Esophagus squamous epithelium (tissue), 4 donors: ENCODE measurements around the gene PSMD5.

Experiments
- POLR2A ChIP-seq, 4 donors: fragments of 450-650 bp; IDR thresholded peaks; one replicate each; pipeline ENCODE4 v1.6.1; 2017; ENCODE audit warnings: antibody characterized with exemption in 4 of 4, mild to moderate bottlenecking in 4 of 4, moderate library complexity in 3 of 4
- TF ChIP-seq, protein P1 (sequence below), 6 experiments: fragments of 450-650 bp in 4 of 6; fragments of 200-600 bp in 2 of 6; sonication (generic) in 2 of 6; IDR thresholded peaks; one replicate each; pipeline ENCODE4 v1.5.1; 2016 to 2019; ENCODE audit warnings: antibody characterized with exemption in 6 of 6, mild to moderate bottlenecking in 4 of 6, moderate library complexity in 4 of 6

GRCh38 chr9:120842685-120843485 is at the start of gene PSMD5:
- TF ChIP-seq, protein P1, sequence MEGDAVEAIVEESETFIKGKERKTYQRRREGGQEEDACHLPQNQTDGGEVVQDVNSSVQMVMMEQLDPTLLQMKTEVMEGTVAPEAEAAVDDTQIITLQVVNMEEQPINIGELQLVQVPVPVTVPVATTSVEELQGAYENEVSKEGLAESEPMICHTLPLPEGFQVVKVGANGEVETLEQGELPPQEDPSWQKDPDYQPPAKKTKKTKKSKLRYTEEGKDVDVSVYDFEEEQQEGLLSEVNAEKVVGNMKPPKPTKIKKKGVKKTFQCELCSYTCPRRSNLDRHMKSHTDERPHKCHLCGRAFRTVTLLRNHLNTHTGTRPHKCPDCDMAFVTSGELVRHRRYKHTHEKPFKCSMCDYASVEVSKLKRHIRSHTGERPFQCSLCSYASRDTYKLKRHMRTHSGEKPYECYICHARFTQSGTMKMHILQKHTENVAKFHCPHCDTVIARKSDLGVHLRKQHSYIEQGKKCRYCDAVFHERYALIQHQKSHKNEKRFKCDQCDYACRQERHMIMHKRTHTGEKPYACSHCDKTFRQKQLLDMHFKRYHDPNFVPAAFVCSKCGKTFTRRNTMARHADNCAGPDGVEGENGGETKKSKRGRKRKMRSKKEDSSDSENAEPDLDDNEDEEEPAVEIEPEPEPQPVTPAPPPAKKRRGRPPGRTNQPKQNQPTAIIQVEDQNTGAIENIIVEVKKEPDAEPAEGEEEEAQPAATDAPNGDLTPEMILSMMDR (IDR thresholded peaks at IDR 0.05), result peak in 1 of 6 experiments; percentile 18
- TF ChIP-seq POLR2A (IDR thresholded peaks at IDR 0.05), result peak in 2 of 4 donors; percentile 81 to 87
